Vagina (tissue), 2 donors: ENCODE measurements around the gene THADA.

Experiments
- POLR2A ChIP-seq, 2 donors: fragments of 450-650 bp; IDR thresholded peaks; one replicate each; pipeline ENCODE4 v1.6.1; 2017; ENCODE audit warnings: antibody characterized with exemption in 2 of 2, mild to moderate bottlenecking in 2 of 2, moderate library complexity in 2 of 2
- TF ChIP-seq, protein P1 (sequence below), 3 experiments: fragments of 450-650 bp in 2 of 3; fragments of 200-600 bp in 1 of 3; sonication (generic) in 1 of 3; IDR thresholded peaks; one replicate each; pipeline ENCODE4 v1.5.1; 2017 to 2019; ENCODE audit warnings: antibody characterized with exemption in 3 of 3, mild to moderate bottlenecking in 2 of 3, moderate library complexity in 2 of 3

DNA sequence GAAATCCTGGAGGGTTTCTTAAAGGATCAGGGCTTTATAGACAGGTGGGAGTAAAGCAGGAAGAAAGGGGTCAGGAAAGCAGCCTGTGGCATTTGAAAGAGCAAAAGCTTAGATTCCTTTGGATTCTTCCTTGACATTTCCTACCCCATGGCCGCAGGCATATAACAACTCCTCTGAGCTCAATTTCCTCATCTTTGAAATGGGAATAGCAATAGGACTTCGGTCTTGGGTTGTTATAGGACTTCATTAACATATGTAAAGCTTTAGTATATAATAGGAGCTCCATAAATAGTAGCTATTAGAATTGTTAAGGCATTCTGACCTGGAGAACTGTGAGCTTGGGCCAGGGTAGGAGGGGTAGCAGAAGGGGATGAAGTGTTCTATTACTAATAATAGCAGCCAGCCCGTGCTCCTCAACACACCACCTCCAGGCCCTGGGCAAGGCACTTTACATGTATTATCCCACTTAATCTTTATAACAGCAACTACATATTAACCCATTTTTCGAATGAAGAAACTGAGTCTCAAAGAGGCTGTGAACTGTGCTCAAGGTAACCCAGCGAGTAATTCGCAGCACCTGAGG, 380.1 kb downstream of the THADA start:
- TF ChIP-seq, protein P1, sequence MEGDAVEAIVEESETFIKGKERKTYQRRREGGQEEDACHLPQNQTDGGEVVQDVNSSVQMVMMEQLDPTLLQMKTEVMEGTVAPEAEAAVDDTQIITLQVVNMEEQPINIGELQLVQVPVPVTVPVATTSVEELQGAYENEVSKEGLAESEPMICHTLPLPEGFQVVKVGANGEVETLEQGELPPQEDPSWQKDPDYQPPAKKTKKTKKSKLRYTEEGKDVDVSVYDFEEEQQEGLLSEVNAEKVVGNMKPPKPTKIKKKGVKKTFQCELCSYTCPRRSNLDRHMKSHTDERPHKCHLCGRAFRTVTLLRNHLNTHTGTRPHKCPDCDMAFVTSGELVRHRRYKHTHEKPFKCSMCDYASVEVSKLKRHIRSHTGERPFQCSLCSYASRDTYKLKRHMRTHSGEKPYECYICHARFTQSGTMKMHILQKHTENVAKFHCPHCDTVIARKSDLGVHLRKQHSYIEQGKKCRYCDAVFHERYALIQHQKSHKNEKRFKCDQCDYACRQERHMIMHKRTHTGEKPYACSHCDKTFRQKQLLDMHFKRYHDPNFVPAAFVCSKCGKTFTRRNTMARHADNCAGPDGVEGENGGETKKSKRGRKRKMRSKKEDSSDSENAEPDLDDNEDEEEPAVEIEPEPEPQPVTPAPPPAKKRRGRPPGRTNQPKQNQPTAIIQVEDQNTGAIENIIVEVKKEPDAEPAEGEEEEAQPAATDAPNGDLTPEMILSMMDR (IDR thresholded peaks at IDR 0.05): no peak
- TF ChIP-seq POLR2A (IDR thresholded peaks at IDR 0.05): no peak
